KBM-7 (cell line): Measurements from ENCODE around the gene GAREM1.
A peak's percentile ranks its signal among the peaks of the same experiment; 100 is the strongest.

Experiments
- DNase-seq: peaks from one replicate; pipeline ENCODE4 v3.0.0-alpha.2; 2015
- in situ Hi-C: fragments of 300-500 bp; cut with MboI; formaldehyde crosslinking; loops from 2 replicates; pipeline ENCODE4 v1.14.3; 2020; ENCODE audit warnings: low sequenced_read_pairs, low pct_unique_long_range_greater_than_20kb, mixed read lengths

Gene GAREM1

GRCh38 chr18:32278177-32278799, 192.4 kb downstream of the GAREM1 start:
- in situ Hi-C loops = no loop called here
- no peak for DNase-seq

- in situ Hi-C loops = no loop called here
These were observed 193.1 kb downstream of the GAREM1 start for GRCh38 chr18:32277549-32277948.

GRCh38 chr18:32276906-32277305, 193.8 kb downstream of the GAREM1 start:
- no peak for DNase-seq
- in situ Hi-C loops = no loop called here

More at GRCh38 chr18:32277549-32277948, 193.1 kb downstream of the GAREM1 start:
- DNase-seq = no peak

GRCh38 chr18:32276256-32276655, 194.4 kb downstream of the GAREM1 start:
- in situ Hi-C loops = no loop called here

DNA sequence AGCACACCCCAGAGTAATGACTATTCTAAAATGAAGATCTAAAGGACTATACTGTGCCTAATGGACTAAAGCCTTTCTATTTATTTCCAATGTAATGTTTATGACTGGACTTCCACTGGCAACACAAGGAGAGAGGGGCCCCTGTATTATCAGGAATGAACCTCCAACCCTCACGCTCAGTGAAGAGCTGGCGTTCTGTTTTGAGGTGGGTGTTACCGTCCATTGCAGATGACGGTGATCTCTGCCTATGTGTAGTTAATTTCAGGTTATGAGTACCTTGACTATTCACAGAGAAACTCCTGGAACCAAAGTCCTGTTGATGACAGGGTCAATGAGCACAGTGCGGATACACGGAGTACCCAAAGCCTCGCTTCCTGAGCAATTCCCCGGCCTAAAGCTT, 195.5 kb downstream of the GAREM1 start:
- in situ Hi-C loops = no loop called here
- no peak for DNase-seq

More at GRCh38 chr18:32276256-32276655, 194.4 kb downstream of the GAREM1 start:
- no peak for DNase-seq

- in situ Hi-C loops = no loop called here
- DNase-seq = no peak
These were observed 196.4 kb downstream of the GAREM1 start for GRCh38 chr18:32274307-32274706.

DNA sequence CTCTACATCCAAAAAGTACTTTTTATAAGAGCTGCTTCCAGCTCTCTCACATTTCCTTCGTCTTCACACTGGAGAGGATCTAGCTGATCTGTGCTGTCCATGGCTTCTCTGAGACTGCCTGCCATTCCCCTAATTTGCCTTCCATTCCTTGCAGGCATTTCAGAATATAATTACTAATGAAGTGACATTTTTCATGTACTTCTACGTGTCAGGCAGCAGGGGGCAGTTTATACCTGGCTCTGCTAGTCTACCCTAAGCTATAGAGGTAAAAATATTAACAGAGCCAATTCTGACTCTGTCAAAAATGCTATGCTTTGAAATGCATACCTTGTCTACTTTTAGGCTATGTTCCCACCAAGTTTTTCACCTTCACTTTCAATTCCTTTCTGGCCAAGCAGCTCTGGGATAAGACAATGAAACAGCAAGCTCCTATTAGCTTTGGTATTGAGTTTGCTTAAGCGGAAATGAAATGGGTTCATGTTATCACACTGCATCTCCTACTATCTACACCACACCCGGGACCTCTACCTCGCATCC, 198.9 kb downstream of the GAREM1 start:
- peak; percentile 34 for DNase-seq
- in situ Hi-C loops = no loop called here

DNA sequence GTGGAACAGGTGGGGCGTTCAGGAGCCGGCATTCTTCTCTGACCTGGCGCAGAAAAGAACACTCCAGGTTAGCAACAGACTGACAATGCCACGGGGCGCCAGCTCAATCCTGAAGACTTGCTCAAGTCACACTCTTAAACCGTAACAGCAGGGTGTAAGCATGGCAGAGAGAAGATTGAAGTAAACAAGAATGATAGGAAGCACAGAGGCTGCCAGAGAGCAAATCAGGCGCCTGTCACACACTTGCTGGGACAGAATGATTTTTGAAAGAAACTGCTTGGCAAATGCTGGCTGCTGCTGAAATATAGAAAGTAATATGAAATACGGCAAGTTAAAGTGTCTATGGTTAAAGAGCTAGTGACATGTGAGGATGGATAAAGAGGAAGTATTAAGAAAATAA, 200.3 kb downstream of the GAREM1 start:
- DNase-seq = no peak
- in situ Hi-C loops = no loop called here

DNA sequence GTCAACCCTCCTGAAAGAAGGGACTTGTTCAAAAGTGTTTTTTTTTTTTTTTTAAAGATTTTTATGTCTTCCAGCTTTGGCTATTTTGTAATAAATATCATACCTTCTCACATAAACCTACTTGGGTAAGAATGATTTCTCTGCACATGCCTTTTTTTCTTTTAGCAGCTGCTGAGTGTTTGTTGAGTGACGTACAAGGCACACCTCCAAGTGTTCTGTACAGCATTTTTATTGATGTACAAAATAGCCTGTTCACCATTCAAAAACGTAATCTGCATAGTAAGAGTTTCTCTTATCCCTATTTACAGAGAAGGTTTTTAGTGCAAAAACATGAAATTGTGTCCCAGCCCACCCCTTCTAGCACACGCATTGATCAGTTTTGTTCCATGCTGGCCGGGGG, 203.2 kb downstream of the GAREM1 start:
- DNase-seq = no peak
- in situ Hi-C loops = no loop called here

- DNase-seq = no peak
- in situ Hi-C loops = no loop called here
These were observed 206.3 kb downstream of the GAREM1 start for GRCh38 chr18:32264401-32264800.

DNA sequence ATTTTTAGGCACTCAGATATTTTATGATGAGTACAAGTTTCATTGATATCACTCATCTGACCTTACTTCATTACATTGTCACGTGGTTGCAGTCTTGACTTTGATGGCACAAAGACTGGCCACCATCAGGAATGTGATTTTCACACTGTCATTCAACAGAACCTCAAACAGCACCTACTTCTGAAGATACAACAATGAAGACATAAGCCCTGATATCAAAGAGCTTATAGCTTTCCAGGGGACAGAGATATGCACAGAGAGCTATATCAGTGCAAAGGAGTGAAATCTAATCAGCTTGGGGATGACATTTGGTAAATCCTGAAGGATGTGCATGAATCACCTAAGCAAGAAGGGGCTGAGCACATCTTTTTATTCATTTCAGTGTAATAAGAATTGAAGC, 208.6 kb downstream of the GAREM1 start:
- no peak for DNase-seq
- in situ Hi-C loops = no loop called here

- in situ Hi-C loops = no loop called here
- no peak for DNase-seq
These were observed 209.7 kb downstream of the GAREM1 start for GRCh38 chr18:32261003-32261402.

DNA sequence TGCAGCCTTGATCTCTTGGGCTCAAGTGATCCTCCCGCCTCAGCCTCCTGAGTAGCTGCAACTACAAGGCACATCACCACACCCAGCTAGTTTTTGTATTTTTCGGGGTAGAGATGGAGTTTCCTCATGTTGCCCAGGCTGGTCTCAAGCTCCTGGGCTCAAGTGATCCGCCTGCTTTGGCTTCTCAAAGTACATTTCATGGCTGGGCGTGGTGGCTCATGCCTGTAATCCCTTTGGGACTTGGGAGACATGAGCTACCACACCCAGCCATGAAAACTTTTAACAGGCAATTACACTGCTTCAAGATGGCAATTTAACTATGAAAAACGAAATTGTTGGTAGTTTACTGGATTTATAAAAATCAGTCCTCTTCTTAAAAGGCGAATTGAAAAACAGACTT, 211.1 kb downstream of the GAREM1 start:
- DNase-seq = no peak
- in situ Hi-C loops = no loop called here

- in situ Hi-C loops = no loop called here
- DNase-seq = no peak
These were observed 212.0 kb downstream of the GAREM1 start for GRCh38 chr18:32258558-32259204.

DNA sequence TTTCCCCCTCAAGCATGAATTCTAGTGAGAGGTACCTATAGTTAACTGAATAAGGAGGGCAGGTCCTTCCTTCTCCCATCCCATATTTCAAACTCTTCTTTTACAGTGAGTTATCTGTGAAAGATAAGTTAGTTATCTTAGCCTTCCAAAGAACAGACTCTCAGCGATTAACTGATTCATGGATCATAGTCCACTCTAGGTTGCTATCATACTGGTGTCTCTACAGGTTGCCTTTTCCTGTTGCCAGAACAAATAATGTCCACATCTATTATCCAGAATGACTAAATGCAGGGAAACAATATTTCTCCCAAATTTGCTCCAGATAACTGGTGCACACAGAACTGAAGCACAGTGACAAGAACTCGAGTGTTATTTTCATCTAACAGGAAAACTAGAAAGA, 212.5 kb downstream of the GAREM1 start:
- in situ Hi-C loops = no loop called here
- DNase-seq = no peak

DNA sequence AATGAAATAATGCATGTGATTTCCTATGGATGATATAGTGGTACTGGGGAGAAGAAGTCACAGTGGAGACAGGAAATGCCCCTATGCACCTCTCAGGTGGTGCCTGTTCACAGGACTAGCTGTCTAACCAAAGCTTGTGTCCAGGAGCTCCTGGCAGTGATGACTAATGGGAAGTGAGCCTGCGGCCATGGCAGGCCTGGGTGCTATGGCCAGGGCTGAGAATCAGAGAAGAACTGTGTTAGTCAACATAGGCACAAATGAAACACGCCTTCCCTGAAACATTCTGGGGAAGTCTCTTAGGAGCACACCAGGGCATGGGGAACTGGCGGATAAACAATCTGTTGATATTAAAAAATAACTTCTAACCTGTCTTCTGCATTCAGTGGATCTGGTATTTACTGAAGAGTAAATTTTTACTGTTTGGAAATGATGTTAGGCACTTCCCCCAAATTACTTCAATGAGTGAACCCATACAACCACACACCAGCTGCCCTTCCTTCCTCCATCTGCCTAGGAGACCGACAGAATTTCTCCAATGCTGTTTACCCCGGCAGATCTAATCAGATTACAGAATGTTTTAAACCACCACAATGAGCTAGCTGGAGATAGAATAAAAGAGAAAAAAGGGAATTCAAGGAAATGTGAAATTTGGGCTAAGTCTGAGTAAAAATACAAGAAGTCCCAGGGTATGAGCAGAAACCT, 213.4 kb downstream of the GAREM1 start:
- in situ Hi-C loops = no loop called here
- peak; percentile 4 for DNase-seq

DNA sequence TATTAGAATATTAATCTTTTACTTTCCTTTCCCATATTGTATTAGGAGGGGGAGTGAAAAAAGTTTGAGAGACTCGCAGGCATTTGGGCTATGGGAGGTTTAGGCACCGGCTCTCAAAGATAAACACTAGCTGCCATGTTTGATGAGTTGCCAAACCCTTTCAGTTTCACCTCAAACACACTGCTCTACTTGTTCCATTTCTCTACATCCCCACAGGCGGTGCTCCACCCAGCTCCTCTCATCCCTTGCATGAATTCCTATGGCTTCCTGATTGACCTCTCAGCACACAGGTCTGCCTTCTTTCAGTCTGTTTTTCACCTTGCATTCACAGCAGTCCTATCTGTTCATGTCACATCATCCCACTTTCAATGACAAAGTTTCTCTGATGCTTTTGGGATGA, 215.1 kb downstream of the GAREM1 start:
- in situ Hi-C loops = no loop called here
- no peak for DNase-seq

DNA sequence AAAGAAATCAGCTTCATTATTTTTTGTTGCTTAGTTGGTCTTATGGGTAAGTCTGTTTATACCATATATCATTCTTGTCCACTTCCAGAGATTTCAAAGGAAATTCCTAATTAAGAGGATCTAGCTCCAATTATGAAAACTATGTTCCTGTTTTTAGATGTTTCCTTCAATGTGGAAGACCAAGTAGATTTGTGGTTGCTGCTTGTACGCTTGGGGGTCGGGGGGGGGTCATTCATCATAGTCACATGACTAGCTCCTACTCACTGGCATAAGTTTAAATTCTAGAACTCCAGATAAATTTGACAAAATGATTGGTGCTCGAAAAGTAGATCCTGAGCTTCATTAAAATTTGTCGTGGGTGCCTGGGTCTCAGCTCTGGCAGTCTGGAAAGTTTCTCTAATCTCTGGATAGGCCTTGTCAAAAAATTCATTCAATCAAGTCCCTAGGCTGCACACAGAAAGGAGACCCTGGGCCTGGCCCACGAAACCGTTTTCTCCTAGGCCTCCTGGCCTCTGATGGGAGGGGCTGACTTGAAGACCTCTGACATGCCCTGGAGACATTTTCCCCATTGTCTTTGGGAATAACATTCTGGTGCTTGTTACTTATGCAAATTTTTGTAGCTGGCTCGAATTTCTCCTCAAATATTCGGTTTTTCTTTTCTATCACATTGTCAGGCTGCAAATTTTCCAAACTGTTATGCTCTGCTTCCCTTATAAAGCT, 218.4 kb downstream of the GAREM1 start:
- in situ Hi-C loops = no loop called here

GRCh38 chr18:32251466-32251865, 219.2 kb downstream of the GAREM1 start:
- no peak for DNase-seq
- in situ Hi-C loops = no loop called here

More for the DNA sequence above, 218.4 kb downstream of the GAREM1 start:
- no peak for DNase-seq
